ENCODE measurements around the gene GABRB3. TPM values are rescaled to one million over a fixed set of nuclear protein-coding genes. Genes with fewer than 3 reads are reported as not detected.

GABRB3 gene
- total RNA-seq, 2 experiments from 2014 or later = 0.19 TPM; not detected in 1

- DNase-seq = no peak
- intact Hi-C loops (cut with micrococcal nuclease) = no loop called here
- CTCF ChIA-PET = no interaction called here
- H3K9me3 Mint-ChIP-seq = peaks cover 2% of the 10 kb centered on the region
- H3K27me3 Mint-ChIP-seq (ENCODE audit: low read depth) = no peaks in the 10 kb centered on the region
- no peaks in the 10 kb centered on the region for H3K4me1 Mint-ChIP-seq (ENCODE audit: low read depth)
- no peak overlapping the region for H3K27ac Mint-ChIP-seq
- no peaks in the 10 kb centered on the region for H3K36me3 Mint-ChIP-seq (ENCODE audit: low read depth)
- no peak overlapping the region for H3K4me3 Mint-ChIP-seq
Measured at GRCh38 chr15:26662283-26662682, 110.6 kb downstream of the GABRB3 start.

- Mint-ChIP-seq H3K4me1 (ENCODE audit: low read depth) (no peaks in the 10 kb centered on the region), H3K27ac (no peak overlapping the region), H3K9me3 (peaks cover 2% of the 10 kb centered on the region), H3K27me3 (ENCODE audit: low read depth) (no peaks in the 10 kb centered on the region), H3K4me3 (no peak overlapping the region), H3K36me3 (ENCODE audit: low read depth) (no peaks in the 10 kb centered on the region)
- DNase-seq = no peak
- intact Hi-C loops (cut with micrococcal nuclease) = no loop called here
- CTCF ChIA-PET = no interaction called here
Measured at GRCh38 chr15:26661748-26662147, 111.1 kb downstream of the GABRB3 start.

- peaks cover 2% of the 10 kb centered on the region for H3K9me3 Mint-ChIP-seq
- CTCF ChIA-PET = no interaction called here
- no peaks in the 10 kb centered on the region for H3K36me3 Mint-ChIP-seq (ENCODE audit: low read depth)
- DNase-seq = no peak
- H3K4me1 Mint-ChIP-seq (ENCODE audit: low read depth) = no peaks in the 10 kb centered on the region
- H3K27ac Mint-ChIP-seq = no peak overlapping the region
- no peak overlapping the region for H3K4me3 Mint-ChIP-seq
- no peaks in the 10 kb centered on the region for H3K27me3 Mint-ChIP-seq (ENCODE audit: low read depth)
- intact Hi-C loops (cut with micrococcal nuclease) = no loop called here
Measured at GRCh38 chr15:26661107-26661506, 111.8 kb downstream of the GABRB3 start.

- CTCF ChIA-PET = no interaction called here
- Mint-ChIP-seq H3K4me1 (ENCODE audit: low read depth) (no peaks in the 10 kb centered on the region), H3K36me3 (ENCODE audit: low read depth) (no peaks in the 10 kb centered on the region), H3K9me3 (peaks cover 4% of the 10 kb centered on the region), H3K27ac (no peak overlapping the region), H3K4me3 (no peak overlapping the region), H3K27me3 (ENCODE audit: low read depth) (no peaks in the 10 kb centered on the region)
- intact Hi-C loops (cut with micrococcal nuclease) = no loop called here
- no peak for DNase-seq
Measured at GRCh38 chr15:26660241-26660640, 112.6 kb downstream of the GABRB3 start.

GRCh38 chr15:26658290-26658689 lies 114.6 kb downstream of the GABRB3 start:
- H3K27me3 Mint-ChIP-seq (ENCODE audit: low read depth) = no peaks in the 10 kb centered on the region
- no peaks in the 10 kb centered on the region for H3K36me3 Mint-ChIP-seq (ENCODE audit: low read depth)
- CTCF ChIA-PET = no interaction called here
- H3K9me3 Mint-ChIP-seq = peaks cover 9% of the 10 kb centered on the region
- H3K4me3 Mint-ChIP-seq = no peak overlapping the region
- no peak overlapping the region for H3K27ac Mint-ChIP-seq
- no peaks in the 10 kb centered on the region for H3K4me1 Mint-ChIP-seq (ENCODE audit: low read depth)
- DNase-seq = no peak
- intact Hi-C loops (cut with micrococcal nuclease) = no loop called here

- H3K27me3 Mint-ChIP-seq (ENCODE audit: low read depth) = no peaks in the 10 kb centered on the region
- no peaks in the 10 kb centered on the region for H3K36me3 Mint-ChIP-seq (ENCODE audit: low read depth)
- no peaks in the 10 kb centered on the region for H3K4me1 Mint-ChIP-seq (ENCODE audit: low read depth)
- intact Hi-C loops (cut with micrococcal nuclease) = no loop called here
- H3K27ac Mint-ChIP-seq = no peak overlapping the region
- H3K9me3 Mint-ChIP-seq = peaks cover 11% of the 10 kb centered on the region
- CTCF ChIA-PET = interaction anchor here (1.0 kb wide), 1 partner anchor 27 kb away, joined by 4 read pairs; no protein-coding TSS in a partner anchor
- no peak overlapping the region for H3K4me3 Mint-ChIP-seq
- no peak for DNase-seq
Measured at GRCh38 chr15:26656080-26656479, 116.8 kb downstream of the GABRB3 start.

- H3K27ac Mint-ChIP-seq = no peak overlapping the region
- no peaks in the 10 kb centered on the region for H3K27me3 Mint-ChIP-seq (ENCODE audit: low read depth)
- H3K36me3 Mint-ChIP-seq (ENCODE audit: low read depth) = no peaks in the 10 kb centered on the region
- no peak for DNase-seq
- intact Hi-C loops (cut with micrococcal nuclease) = no loop called here
- peaks cover 21% of the 10 kb centered on the region for H3K9me3 Mint-ChIP-seq
- CTCF ChIA-PET = no interaction called here
- H3K4me3 Mint-ChIP-seq = no peak overlapping the region
- H3K4me1 Mint-ChIP-seq (ENCODE audit: low read depth) = no peaks in the 10 kb centered on the region
Measured at GRCh38 chr15:26651909-26652308, 121.0 kb downstream of the GABRB3 start.

- CTCF ChIA-PET = no interaction called here
- Mint-ChIP-seq H3K4me1 (ENCODE audit: low read depth) (no peaks in the 10 kb centered on the region), H3K36me3 (ENCODE audit: low read depth) (no peaks in the 10 kb centered on the region), H3K27ac (no peak overlapping the region), H3K27me3 (ENCODE audit: low read depth) (no peaks in the 10 kb centered on the region), H3K9me3 (peaks cover 17% of the 10 kb centered on the region), H3K4me3 (no peak overlapping the region)
- no peak for DNase-seq
- intact Hi-C loops (cut with micrococcal nuclease) = no loop called here
Measured at GRCh38 chr15:26648676-26649075, 124.2 kb downstream of the GABRB3 start.

- no peaks in the 10 kb centered on the region for H3K4me1 Mint-ChIP-seq (ENCODE audit: low read depth)
- H3K36me3 Mint-ChIP-seq (ENCODE audit: low read depth) = no peaks in the 10 kb centered on the region
- peaks cover 10% of the 10 kb centered on the region for H3K9me3 Mint-ChIP-seq
- no peak for DNase-seq
- CTCF ChIA-PET = no interaction called here
- no peaks in the 10 kb centered on the region for H3K27me3 Mint-ChIP-seq (ENCODE audit: low read depth)
- intact Hi-C loops (cut with micrococcal nuclease) = no loop called here
- H3K4me3 Mint-ChIP-seq = no peak overlapping the region
- no peak overlapping the region for H3K27ac Mint-ChIP-seq
Measured at GRCh38 chr15:26644948-26645347, 127.9 kb downstream of the GABRB3 start.

GRCh38 chr15:26641144-26641543 lies 131.7 kb downstream of the GABRB3 start:
- Mint-ChIP-seq H3K4me1 (ENCODE audit: low read depth) (no peaks in the 10 kb centered on the region), H3K36me3 (ENCODE audit: low read depth) (no peaks in the 10 kb centered on the region), H3K27me3 (ENCODE audit: low read depth) (no peaks in the 10 kb centered on the region), H3K9me3 (peaks cover 7% of the 10 kb centered on the region), H3K4me3 (no peak overlapping the region), H3K27ac (no peak overlapping the region)
- DNase-seq = no peak
- intact Hi-C loops (cut with micrococcal nuclease) = no loop called here
- CTCF ChIA-PET = no interaction called here

GRCh38 chr15:26640601-26641000 lies 132.3 kb downstream of the GABRB3 start:
- Mint-ChIP-seq H3K36me3 (ENCODE audit: low read depth) (no peaks in the 10 kb centered on the region), H3K4me1 (ENCODE audit: low read depth) (no peaks in the 10 kb centered on the region), H3K4me3 (no peak overlapping the region), H3K27me3 (ENCODE audit: low read depth) (no peaks in the 10 kb centered on the region), H3K27ac (no peak overlapping the region), H3K9me3 (peaks cover 7% of the 10 kb centered on the region)
- DNase-seq = no peak
- CTCF ChIA-PET = no interaction called here
- intact Hi-C loops (cut with micrococcal nuclease) = no loop called here

GRCh38 chr15:26639966-26640365 lies 132.9 kb downstream of the GABRB3 start:
- no peaks in the 10 kb centered on the region for H3K27me3 Mint-ChIP-seq (ENCODE audit: low read depth)
- intact Hi-C loops (cut with micrococcal nuclease) = no loop called here
- no peaks in the 10 kb centered on the region for H3K4me1 Mint-ChIP-seq (ENCODE audit: low read depth)
- H3K4me3 Mint-ChIP-seq = no peak overlapping the region
- H3K36me3 Mint-ChIP-seq (ENCODE audit: low read depth) = no peaks in the 10 kb centered on the region
- CTCF ChIA-PET = no interaction called here
- H3K9me3 Mint-ChIP-seq = peaks cover 7% of the 10 kb centered on the region
- no peak overlapping the region for H3K27ac Mint-ChIP-seq
- DNase-seq = no peak

- H3K4me1 Mint-ChIP-seq (ENCODE audit: low read depth) = no peaks in the 10 kb centered on the region
- DNase-seq = no peak
- intact Hi-C loops (cut with micrococcal nuclease) = no loop called here
- H3K27ac Mint-ChIP-seq = no peak overlapping the region
- H3K4me3 Mint-ChIP-seq = no peak overlapping the region
- no peaks in the 10 kb centered on the region for H3K27me3 Mint-ChIP-seq (ENCODE audit: low read depth)
- CTCF ChIA-PET = no interaction called here
- H3K9me3 Mint-ChIP-seq = peaks cover 7% of the 10 kb centered on the region
- no peaks in the 10 kb centered on the region for H3K36me3 Mint-ChIP-seq (ENCODE audit: low read depth)
Measured at GRCh38 chr15:26635614-26636013, 137.3 kb downstream of the GABRB3 start.

- no peaks in the 10 kb centered on the region for H3K27me3 Mint-ChIP-seq (ENCODE audit: low read depth)
- peaks cover 7% of the 10 kb centered on the region for H3K9me3 Mint-ChIP-seq
- no peaks in the 10 kb centered on the region for H3K36me3 Mint-ChIP-seq (ENCODE audit: low read depth)
- H3K27ac Mint-ChIP-seq = no peak overlapping the region
- no peak for DNase-seq
- CTCF ChIA-PET = no interaction called here
- no peaks in the 10 kb centered on the region for H3K4me1 Mint-ChIP-seq (ENCODE audit: low read depth)
- no peak overlapping the region for H3K4me3 Mint-ChIP-seq
- intact Hi-C loops (cut with micrococcal nuclease) = no loop called here
Measured at GRCh38 chr15:26635105-26635504, 137.8 kb downstream of the GABRB3 start.
